DMS53 treated with DMSO at 0.1 percent for 48 hours (cell line): ENCODE results near the gene ARHGAP45.

Experiments
- DNase-seq: peaks from one replicate; lab custom pipeline; 2025; ENCODE audit not compliant: unreplicated experiment; lab: John Stamatoyannopoulos, UW

Gene ARHGAP45

DNA sequence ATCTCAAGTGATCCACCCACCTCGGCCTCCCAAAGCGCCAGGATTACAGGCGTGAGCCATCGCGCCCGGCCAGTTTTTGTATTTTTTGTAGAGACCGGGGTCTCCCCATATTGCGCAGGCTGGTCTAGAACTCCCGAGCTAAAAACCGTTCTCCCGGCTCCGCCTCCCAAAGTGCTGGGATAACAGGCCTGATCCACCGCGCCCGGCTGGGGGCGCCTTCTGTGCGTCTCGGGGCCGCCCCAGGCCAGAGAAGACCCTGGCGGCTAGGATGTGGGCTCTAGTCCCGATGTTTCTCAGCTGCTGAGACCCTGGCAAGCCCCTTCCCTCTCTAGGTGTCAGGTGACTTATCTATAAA, 3.6 kb downstream of the ARHGAP45 start:
- no peak for DNase-seq

GRCh38 chr19:1070931-1071791, 4.2 kb downstream of the ARHGAP45 start:
- no peak for DNase-seq

- no peak for DNase-seq
Measured at GRCh38 chr19:1072371-1073015, 5.5 kb downstream of the ARHGAP45 start.

DNA sequence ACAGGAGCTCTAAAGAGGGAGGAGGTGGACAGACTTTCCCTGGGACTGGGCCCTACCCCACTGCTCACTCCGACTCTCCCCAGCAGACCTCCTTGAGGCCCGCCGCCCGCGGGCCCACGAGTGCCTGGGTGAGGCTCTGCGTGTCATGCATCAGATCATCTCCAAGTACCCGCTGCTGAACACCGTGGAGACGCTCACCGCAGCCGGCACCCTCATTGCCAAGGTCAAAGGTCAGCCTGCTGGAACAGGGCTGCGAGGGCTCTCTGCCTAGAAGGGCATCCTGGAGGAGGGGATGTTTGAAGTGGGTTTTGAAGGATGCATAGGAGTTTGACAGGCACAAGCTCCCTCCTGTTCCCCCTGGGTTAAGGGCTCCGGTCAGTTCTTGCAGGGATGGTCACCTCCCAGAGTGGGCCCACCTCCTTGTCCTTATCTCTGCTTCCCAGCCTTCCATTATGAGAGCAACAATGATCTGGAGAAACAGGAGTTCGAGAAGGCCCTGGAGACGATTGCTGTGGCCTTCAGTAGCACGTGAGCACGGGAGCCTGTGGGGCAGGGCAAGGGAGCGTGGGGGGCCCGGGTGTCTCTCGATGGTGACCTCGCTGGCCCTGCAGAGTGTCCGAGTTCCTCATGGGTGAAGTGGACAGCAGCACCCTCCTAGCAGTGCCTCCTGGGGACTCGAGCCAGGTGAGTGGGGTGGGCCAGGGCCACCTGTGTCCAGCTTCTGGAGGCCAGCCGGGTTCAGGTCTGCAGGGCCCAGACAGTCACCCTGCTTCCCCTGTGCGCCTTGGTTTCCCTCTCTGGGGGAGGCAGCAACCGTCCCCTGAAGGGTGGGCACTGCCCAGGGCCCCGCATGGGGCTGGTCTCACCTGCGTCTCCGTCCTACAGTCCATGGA, 6.3 kb downstream of the ARHGAP45 start:
- DNase-seq, result no peak

DNA sequence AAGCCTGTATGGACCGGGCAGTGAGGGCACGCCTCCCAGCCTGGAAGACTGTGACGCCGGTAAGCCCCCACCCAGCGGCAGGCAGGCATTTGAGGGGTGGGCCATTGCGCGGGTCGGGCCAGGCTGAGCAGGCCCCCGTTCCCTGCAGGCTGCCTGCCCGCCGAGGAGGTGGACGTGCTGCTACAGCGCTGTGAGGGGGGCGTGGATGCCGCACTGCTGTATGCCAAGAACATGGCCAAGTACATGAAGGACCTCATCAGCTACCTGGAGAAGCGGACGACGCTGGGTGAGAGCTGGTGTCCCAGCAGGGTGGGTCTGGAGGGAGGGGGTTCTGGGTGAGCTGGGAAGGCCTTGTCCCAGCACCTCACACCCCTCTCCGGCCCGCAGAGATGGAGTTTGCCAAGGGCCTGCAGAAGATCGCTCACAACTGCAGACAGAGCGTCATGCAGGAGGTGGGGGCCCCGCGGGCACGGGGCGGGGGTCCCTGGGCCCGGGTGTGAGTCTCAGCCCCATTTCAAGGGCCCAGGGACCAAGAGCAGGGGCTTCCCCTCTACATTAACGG, 7.1 kb downstream of the ARHGAP45 start:
- DNase-seq, result no peak

GRCh38 chr19:1074544-1075283, 7.7 kb downstream of the ARHGAP45 start:
- peak; percentile 72 for DNase-seq

DNA sequence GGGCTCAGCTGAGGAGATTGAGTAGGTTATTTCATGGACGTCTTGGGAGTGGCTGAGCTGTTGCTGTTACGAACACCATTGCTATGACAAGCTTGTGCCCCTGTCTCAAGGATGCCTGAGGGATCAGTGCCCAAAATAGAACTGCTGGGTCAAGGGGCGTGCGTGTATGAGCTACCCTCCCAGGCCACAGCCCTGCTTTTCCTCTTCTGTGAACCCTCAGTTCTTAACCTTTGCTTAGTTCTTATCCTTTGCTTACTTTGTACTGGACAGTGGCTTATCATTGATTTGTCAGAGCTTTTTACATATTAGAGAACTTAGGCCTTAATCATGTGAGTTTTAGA, 9.0 kb downstream of the ARHGAP45 start:
- no peak for DNase-seq

DNA sequence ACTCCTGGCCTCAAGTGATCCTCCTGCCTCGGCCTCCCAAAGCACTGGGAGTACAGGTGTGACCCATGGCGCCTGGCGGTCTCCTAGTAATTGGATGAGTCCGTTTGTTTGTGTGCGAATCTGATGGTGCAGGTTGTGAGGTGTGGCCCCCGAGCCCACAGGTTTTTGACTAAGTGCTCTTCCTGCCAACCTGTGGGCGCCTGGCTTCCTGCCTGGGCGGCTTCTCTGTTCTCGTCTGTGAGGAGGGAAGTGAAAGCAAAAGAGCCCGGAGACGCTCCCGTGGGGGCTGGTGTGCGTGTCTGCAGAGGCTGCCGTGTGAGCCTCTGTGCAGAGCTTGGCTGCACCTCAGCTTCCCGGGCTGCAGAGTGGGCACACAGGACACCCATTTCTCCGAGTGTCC, 10.0 kb downstream of the ARHGAP45 start:
- DNase-seq, result peak; percentile 30

DNA sequence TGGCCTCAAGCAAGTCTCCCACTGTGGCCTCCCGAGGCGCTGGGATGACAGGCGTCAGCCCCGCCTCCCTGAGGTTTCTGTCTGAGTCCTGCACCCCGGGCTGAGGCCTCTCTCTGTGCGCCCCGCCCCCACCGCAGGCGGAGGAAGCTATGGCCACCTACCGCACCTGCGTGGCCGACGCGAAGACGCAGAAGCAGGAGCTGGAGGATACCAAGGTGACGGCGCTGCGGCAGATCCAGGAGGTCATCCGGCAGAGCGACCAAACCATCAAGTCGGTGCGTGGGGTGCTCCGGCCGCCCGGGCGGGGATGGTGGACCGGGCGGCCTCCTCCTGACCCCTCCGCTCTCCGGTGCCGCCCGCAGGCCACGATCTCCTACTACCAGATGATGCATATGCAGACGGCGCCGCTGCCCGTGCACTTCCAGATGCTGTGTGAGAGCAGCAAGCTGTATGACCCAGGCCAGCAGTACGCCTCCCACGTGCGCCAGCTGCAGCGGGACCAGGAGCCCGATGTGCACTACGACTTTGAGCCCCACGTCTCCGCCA, 12.7 kb downstream of the ARHGAP45 start:
- DNase-seq, result no peak

- DNase-seq, result no peak
Measured at GRCh38 chr19:1080360-1081161, 13.6 kb downstream of the ARHGAP45 start.

GRCh38 chr19:1081301-1082164, 14.6 kb downstream of the ARHGAP45 start:
- DNase-seq, result no peak

- peak; percentile 76 for DNase-seq
Measured at GRCh38 chr19:1082165-1082927, 15.4 kb downstream of the ARHGAP45 start.

DNA sequence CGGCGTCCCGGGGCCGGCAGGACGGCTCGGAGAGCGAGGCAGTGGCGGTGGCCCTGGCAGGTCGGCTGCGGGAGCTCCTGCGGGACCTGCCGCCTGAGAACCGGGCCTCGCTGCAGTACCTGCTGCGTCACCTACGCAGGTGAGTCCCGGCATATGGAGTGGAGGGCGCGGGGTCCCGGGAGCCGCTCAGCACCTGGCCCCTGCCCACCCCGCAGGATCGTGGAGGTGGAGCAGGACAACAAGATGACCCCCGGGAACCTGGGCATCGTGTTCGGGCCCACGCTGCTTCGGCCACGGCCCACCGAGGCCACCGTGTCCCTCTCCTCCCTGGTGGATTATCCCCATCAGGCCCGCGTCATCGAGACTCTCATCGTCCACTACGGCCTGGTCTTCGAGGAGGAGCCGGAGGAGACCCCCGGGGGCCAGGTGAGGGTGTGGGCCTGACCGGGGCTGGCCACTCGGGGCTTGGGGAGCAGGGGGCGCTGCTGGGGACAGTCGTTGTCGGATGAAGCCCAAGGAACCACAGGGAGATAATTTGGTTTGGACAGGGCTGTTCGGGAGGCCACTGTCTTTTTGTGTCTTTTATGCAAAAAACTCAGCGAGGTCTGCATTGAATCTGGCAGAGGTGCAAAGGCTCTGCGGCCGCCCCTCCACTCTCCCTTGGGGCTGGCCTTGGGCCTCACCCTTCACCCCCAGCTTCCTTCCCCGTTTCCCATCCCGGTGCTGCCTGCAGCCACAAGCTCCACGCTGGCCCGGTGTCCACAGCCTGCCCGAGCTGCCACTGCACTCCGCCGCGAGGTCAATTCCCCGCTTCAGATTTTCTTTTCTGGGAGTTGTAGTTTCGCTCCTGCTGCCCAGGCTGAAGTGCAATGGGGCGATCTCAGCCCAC, 16.2 kb downstream of the ARHGAP45 start:
- DNase-seq, result no peak

- peak; percentile 43 for DNase-seq
Measured at GRCh38 chr19:1084024-1084868, 17.3 kb downstream of the ARHGAP45 start.

DNA sequence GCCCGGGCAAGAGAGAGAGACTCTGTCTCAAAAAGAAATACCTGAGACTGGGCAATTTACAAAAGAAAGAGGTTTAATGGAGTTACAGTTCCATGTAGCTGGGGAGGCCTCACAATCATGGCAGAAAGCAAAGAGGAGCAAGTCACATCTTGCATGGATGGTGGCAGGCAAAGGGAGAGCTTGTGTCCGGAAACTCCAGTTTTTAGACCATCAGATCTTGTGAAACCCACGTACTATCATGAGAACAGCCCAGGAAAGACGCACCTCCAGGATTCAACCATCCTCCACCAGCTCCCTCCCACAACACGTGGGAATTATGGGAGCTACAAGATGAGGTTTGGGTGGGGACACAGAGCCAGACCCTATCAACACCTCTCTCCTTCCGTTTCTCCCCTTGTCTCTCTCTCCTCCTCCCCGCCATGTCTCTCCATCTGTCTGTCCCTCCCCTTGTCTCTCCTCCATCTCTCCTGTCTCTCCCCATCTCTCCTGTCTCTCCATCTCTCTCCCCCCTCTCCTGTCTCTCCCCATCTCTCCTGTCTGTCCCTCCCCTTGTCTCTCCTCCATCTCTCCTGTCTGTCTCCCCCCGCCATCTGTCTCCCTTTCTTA, 18.2 kb downstream of the ARHGAP45 start:
- no peak for DNase-seq
